ENCODE data around the gene UBE2U. TPM values are rescaled to one million over a fixed set of nuclear protein-coding genes. Genes with fewer than 3 reads are reported as not detected.

UBE2U gene
- total and polyA plus RNA-seq, 2 of the 8 experiments (the other 6 are each of a cell fraction or from before 2014, with no cell fraction given): not detected

- TF ChIP-seq CHD7 (IDR thresholded peaks at IDR 0.05; ENCODE audit: insufficient replicate concordance, low read length) (no peak), TAF7 (optimal IDR thresholded peaks at IDR 0.05; ENCODE audit: borderline replicate concordance, low read depth, low read length) (no peak), TBP (IDR thresholded peaks at IDR 0.05; ENCODE audit: low read depth, low read length) (no peak), JUN (IDR thresholded peaks at IDR 0.05; ENCODE audit: low read depth, low read length) (no peak), SRF (IDR thresholded peaks at IDR 0.05; ENCODE audit: low read depth, low read length) (no peak), EGR1 (IDR thresholded peaks at IDR 0.05; ENCODE audit: borderline replicate concordance, low read depth, low read length) (no peak), YY1 (IDR thresholded peaks at IDR 0.05; ENCODE audit: low read depth, low read length) (no peak), SIRT6 (IDR thresholded peaks at IDR 0.05; ENCODE audit: low read length) (no peak), SP4 (IDR thresholded peaks at IDR 0.05; ENCODE audit: low read length) (no peak), JUND (IDR thresholded peaks at IDR 0.05; ENCODE audit: low read length) (no peak), RXRA (IDR thresholded peaks at IDR 0.05; ENCODE audit: insufficient read depth, low read depth, low read length) (no peak)
Measured at GRCh38 chr1:64163970-64164369, 39.5 kb upstream of the UBE2U start (continued).
